Activated CD4-positive, alpha-beta memory T cell treated with anti-CD3 and anti-CD28 coated beads for 36 hours (primary cell): ENCODE measurements around the gene THOC3. TPM values are rescaled to one million over a fixed set of nuclear protein-coding genes. Genes with fewer than 3 reads are reported as not detected.
"Not testable (repeated sequence)": the region's sequence is repeated elsewhere in the genome, so short reads cannot be mapped to it uniquely, and the experiment has no call there.

Experiments used
- CTCF ChIA-PET: fragments of 350-600 bp; sonication (Branson Sonifier 250); formaldehyde crosslinking; loops from one replicate; lab custom pipeline; 2021; ENCODE audit warnings: antibody characterized with exemption, inconsistent platforms; lab: Charles Lee
- POLR2A ChIA-PET: fragments of 350-600 bp; sonication (Branson Sonifier 250); formaldehyde crosslinking; loops from one replicate; lab custom pipeline; 2021; ENCODE audit warnings: antibody characterized with exemption; lab: Charles Lee
- DNase-seq: peaks from one replicate; pipeline ENCODE4 v3.0.0-alpha.2; 2020
- H3K27ac Mint-ChIP-seq: one replicate; pipeline ENCODE4 v1.8.0; 2021; ENCODE audit warnings: mixed read lengths
- H3K27me3 Mint-ChIP-seq: one replicate; pipeline ENCODE4 v1.8.0; 2021; ENCODE audit warnings: mixed read lengths
- H3K36me3 Mint-ChIP-seq: one replicate; pipeline ENCODE4 v1.8.0; 2021; ENCODE audit warnings: mixed read lengths
- H3K4me1 Mint-ChIP-seq: one replicate; pipeline ENCODE4 v1.8.0; 2021; ENCODE audit warnings: low read depth, mixed read lengths
- H3K4me3 Mint-ChIP-seq: one replicate; pipeline ENCODE4 v1.8.0; 2021; ENCODE audit warnings: mild to moderate bottlenecking, mixed read lengths
- H3K9me3 Mint-ChIP-seq: one replicate; pipeline ENCODE4 v1.8.0; 2021; ENCODE audit warnings: mixed read lengths
- intact Hi-C: fragments of 100-400 bp; cut with micrococcal nuclease; formaldehyde crosslinking; loops from one replicate; pipeline ENCODE4 v1.15.1; 2023
- total RNA-seq, 2 experiments: library from RNA; stranded (reverse); gene quantifications; one replicate each; pipeline ENCODE4 v1.2.3, GENCODE V29; 2021

THOC3 gene
- total RNA-seq, 2 experiments from 2014 or later: 139 to 148 TPM

- H3K36me3 Mint-ChIP-seq, DNase-seq, H3K4me1 Mint-ChIP-seq, intact Hi-C loops, H3K27me3 Mint-ChIP-seq, POLR2A ChIA-PET, H3K9me3 Mint-ChIP-seq, H3K27ac Mint-ChIP-seq, H3K4me3 Mint-ChIP-seq, CTCF ChIA-PET: not testable (repeated sequence)
These were observed 266 bp upstream of the THOC3 start for GRCh38 chr5:175968381-175968780.

- DNase-seq, H3K4me3 Mint-ChIP-seq, H3K27ac Mint-ChIP-seq, H3K9me3 Mint-ChIP-seq, POLR2A ChIA-PET, intact Hi-C loops, CTCF ChIA-PET, H3K4me1 Mint-ChIP-seq, H3K27me3 Mint-ChIP-seq: not testable (repeated sequence)
- peaks cover 11% of the 10 kb centered on the region for H3K36me3 Mint-ChIP-seq
These were observed 5.8 kb downstream of the THOC3 start for GRCh38 chr5:175962329-175962728.

DNA sequence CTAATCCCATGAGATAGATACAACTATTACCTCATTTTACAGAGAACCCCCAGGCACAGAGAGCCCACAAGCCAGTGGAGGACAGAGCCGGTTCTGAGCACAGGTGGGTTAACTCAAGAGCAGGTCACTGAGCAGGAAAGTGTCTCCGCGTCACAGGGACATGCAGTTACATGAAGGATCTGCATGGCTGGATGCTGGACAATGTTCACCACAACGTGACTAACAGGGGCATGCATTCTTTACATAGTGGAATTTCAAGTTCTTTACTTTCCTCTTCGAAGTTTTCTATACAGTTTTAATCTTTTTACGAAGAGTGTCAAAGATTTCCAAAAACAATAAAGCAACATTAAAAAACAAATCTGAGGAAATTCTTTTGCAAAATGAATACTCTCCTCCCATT, 7.9 kb downstream of the THOC3 start:
- H3K36me3 Mint-ChIP-seq: peaks cover 11% of the 10 kb centered on the region
- H3K27me3 Mint-ChIP-seq, POLR2A ChIA-PET, H3K4me3 Mint-ChIP-seq, intact Hi-C loops, CTCF ChIA-PET, H3K9me3 Mint-ChIP-seq, H3K27ac Mint-ChIP-seq, H3K4me1 Mint-ChIP-seq, DNase-seq: not testable (repeated sequence)

DNA sequence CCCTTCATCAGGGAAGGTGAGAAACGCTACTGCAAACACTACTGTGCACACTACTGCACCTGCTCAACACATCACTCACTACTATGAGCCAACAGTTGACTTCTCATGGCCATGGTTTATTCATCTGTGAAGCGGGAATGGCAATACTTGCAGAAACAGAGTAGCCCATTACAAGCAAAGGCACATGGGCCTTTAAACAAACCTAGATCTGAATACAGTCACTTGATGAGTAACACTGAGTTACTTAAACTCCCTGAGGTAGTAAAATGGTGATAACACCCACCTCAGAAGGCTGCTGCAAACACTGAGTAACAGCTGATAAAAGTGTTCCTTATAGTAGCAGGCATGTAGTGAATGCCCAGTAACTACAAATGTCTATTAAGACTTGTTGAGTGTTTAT, 9.6 kb downstream of the THOC3 start:
- H3K36me3 Mint-ChIP-seq, CTCF ChIA-PET, H3K27me3 Mint-ChIP-seq, H3K27ac Mint-ChIP-seq, intact Hi-C loops, H3K4me1 Mint-ChIP-seq, POLR2A ChIA-PET, H3K4me3 Mint-ChIP-seq, DNase-seq, H3K9me3 Mint-ChIP-seq: not testable (repeated sequence)

DNA sequence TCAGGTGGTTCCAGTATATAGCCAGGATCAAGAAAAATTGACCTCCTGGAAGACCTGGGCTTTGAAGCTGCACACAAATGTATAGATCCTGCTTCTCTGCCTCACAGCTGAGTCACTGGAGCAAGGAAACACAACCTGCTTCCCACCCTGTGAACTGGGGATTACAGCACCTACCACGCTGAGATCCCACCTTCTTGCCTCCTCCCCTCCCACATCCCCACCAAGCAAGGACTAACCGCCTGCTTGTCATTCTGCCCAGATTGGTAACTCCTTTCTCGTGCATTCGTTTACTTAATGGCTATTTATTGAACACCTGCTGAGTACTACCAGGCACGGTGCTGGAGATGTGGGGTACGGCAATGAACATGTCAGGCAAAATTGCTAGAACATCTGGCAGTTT, 14.0 kb downstream of the THOC3 start:
- POLR2A ChIA-PET, H3K4me1 Mint-ChIP-seq, H3K36me3 Mint-ChIP-seq, DNase-seq, H3K27me3 Mint-ChIP-seq, CTCF ChIA-PET, H3K27ac Mint-ChIP-seq, intact Hi-C loops, H3K4me3 Mint-ChIP-seq, H3K9me3 Mint-ChIP-seq: not testable (repeated sequence)

GRCh38 chr5:175952810-175953209, 15.3 kb downstream of the THOC3 start:
- H3K27me3 Mint-ChIP-seq, intact Hi-C loops, H3K4me3 Mint-ChIP-seq, DNase-seq, CTCF ChIA-PET, H3K27ac Mint-ChIP-seq, POLR2A ChIA-PET, H3K36me3 Mint-ChIP-seq, H3K9me3 Mint-ChIP-seq, H3K4me1 Mint-ChIP-seq: not testable (repeated sequence)

DNA sequence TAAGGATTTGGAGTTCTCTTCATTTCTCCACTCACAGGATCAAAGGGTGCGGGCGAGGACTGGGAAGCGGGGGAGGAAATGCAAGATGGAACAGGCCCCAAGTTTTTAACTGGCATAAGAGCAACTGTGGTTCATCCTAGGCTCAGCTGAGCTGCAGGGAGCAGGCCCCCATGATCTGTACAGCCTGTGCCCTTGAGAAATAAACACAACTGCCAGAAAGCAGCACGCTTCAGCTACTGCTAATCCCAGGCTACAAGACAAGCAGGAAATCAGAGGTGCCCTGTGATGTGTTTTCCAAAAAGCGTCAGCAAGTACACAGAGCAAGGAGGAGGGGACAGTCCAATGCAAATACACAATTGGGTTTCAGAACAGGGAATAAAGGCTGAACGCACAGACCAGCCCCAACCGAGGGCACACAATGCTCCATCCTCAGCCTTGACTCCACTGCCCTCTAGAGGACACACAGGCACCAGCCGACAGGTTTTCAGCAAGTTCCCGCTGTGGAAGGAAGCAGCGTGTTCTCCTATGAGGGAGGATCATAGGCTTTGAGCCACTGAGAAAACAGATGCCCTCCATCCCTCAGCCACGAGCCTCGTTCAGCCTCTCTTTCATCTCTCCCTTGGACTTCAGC, 16.7 kb downstream of the THOC3 start:
- H3K4me3 Mint-ChIP-seq, DNase-seq, POLR2A ChIA-PET, H3K4me1 Mint-ChIP-seq, intact Hi-C loops, H3K27me3 Mint-ChIP-seq, H3K27ac Mint-ChIP-seq, H3K36me3 Mint-ChIP-seq, H3K9me3 Mint-ChIP-seq, CTCF ChIA-PET: not testable (repeated sequence)

DNA sequence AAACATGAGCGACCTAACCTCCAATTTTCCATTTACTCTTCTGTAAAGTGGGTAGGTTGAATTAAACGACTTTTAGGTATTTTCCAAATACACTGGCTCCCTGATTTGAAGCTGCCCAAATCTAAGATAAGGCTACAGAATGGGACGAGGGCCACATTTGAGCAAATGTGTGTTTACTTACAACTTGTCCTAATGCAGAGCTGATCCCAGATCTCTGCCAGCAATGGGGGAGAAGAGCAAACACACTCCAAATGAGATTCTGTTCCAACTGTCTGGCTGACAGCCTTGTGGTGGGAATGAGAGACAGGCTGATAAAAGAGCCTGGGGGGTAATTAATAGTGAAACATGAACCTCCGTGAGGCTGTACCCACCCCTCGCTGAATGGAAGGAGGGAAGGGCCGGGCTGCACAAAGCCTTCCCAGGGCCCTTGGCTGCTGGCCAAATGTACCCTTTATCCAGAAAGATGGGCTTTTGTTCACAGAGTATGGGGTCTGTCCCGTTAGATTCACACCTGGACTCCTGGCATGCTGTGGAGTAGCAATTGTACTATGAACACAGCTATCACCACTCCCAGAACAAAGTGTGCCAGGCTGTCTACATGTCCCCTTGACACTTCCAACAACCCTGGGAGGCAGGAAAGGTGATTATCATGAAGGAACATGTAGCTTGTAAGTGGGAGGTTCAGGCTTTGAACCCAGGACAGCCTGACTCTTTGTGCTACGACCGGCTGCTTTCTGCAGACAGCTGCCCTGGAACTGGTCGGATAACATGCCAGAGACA, 19.6 kb downstream of the THOC3 start:
- intact Hi-C loops, POLR2A ChIA-PET, H3K9me3 Mint-ChIP-seq, H3K4me3 Mint-ChIP-seq, DNase-seq, H3K27me3 Mint-ChIP-seq, H3K4me1 Mint-ChIP-seq, H3K27ac Mint-ChIP-seq, H3K36me3 Mint-ChIP-seq, CTCF ChIA-PET: not testable (repeated sequence)

DNA sequence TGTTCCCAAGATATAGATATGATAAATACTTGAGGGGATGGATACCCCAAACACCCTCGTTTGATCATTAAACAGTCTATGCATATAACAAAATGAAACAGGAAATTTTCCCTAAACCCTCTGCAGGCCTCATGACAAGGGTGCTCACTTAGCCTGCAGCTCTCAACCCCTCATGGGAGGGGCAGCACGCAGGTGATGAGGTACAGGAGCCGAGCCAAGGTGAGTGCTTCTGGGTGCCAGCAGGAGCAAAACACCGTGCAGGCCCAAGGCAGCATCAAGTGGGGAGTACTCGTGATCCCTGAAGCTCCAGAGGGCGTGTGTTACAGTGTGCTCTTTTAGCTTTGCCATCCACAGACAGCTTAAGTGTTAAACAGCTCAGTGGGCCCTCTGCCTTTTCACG, 24.9 kb downstream of the THOC3 start:
- POLR2A ChIA-PET, H3K9me3 Mint-ChIP-seq, H3K36me3 Mint-ChIP-seq, H3K4me1 Mint-ChIP-seq, H3K27me3 Mint-ChIP-seq, CTCF ChIA-PET, H3K4me3 Mint-ChIP-seq, intact Hi-C loops, H3K27ac Mint-ChIP-seq, DNase-seq: not testable (repeated sequence)

DNA sequence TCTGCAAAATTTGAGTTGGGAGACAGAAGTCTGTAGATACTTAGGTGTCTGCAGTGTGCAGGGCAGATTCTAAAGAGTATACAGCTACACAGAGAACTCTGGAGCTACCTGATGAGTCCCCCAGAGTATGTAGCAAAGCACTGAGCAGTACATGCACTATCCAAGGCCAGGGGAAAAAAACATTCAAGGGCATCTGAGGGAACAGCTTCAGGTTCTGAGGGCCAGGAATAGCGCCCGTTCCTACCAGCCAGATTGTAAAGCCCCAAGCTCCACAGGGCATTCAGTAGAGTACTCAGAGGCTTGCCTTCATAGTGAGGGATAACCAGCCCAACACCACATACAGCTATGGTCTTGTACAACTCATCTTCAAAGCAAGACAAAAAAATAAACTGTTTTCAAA, 27.5 kb downstream of the THOC3 start:
- H3K36me3 Mint-ChIP-seq, H3K27ac Mint-ChIP-seq, H3K9me3 Mint-ChIP-seq, H3K4me3 Mint-ChIP-seq, H3K27me3 Mint-ChIP-seq, H3K4me1 Mint-ChIP-seq, CTCF ChIA-PET, POLR2A ChIA-PET, intact Hi-C loops, DNase-seq: not testable (repeated sequence)

GRCh38 chr5:175938489-175938888, 29.6 kb downstream of the THOC3 start:
- H3K27ac Mint-ChIP-seq, DNase-seq, H3K27me3 Mint-ChIP-seq, H3K4me1 Mint-ChIP-seq, H3K9me3 Mint-ChIP-seq, intact Hi-C loops, POLR2A ChIA-PET, CTCF ChIA-PET, H3K4me3 Mint-ChIP-seq, H3K36me3 Mint-ChIP-seq: not testable (repeated sequence)

GRCh38 chr5:175928752-175929151, 39.4 kb downstream of the THOC3 start:
- POLR2A ChIA-PET, H3K4me3 Mint-ChIP-seq, H3K36me3 Mint-ChIP-seq, DNase-seq, H3K9me3 Mint-ChIP-seq, CTCF ChIA-PET, H3K27ac Mint-ChIP-seq, intact Hi-C loops, H3K4me1 Mint-ChIP-seq, H3K27me3 Mint-ChIP-seq: not testable (repeated sequence)

- H3K27me3 Mint-ChIP-seq, H3K27ac Mint-ChIP-seq, H3K9me3 Mint-ChIP-seq, H3K4me3 Mint-ChIP-seq, CTCF ChIA-PET, POLR2A ChIA-PET, intact Hi-C loops, DNase-seq, H3K4me1 Mint-ChIP-seq, H3K36me3 Mint-ChIP-seq: not testable (repeated sequence)
These were observed 43.0 kb downstream of the THOC3 start for GRCh38 chr5:175925106-175925505.
